GM12878 (cell line): ENCODE data around the gene LHX2. TPM values are rescaled to one million over a fixed set of nuclear protein-coding genes. Genes with fewer than 3 reads are reported as not detected.

Experiments
- ATAC-seq: fragments of 200-7000 bp; cut with Tn5 transposase; 3 replicates; pipeline ENCODE4 v1.9.1; 2020; ENCODE audit warnings: mild to moderate bottlenecking, moderate library complexity
- BruUV-seq: library from RNA; stranded (reverse); fragments of 400-500 nt; replicated peaks from 2 replicates; lab custom pipeline; 2021; lab: Mats Ljungman, UMichigan
- CTCF ChIA-PET: fragments of 300-600 bp; sonication (Branson Sonifier 250); formaldehyde crosslinking; extraction: SDS; loops from one replicate; lab custom pipeline; 2021; ENCODE audit warnings: inconsistent platforms; lab: Yijun Ruan, JAX
- POLR2A ChIA-PET: fragments of 350-600 bp; formaldehyde crosslinking; extraction: SDS; loops from one replicate; lab custom pipeline; 2021; ENCODE audit warnings: inconsistent platforms; lab: Charles Lee
- RAD21 ChIA-PET: fragments of 300-600 bp; sonication (Branson Sonifier 250); formaldehyde crosslinking; loops from one replicate; lab custom pipeline; 2023; ENCODE audit warnings: antibody characterized with exemption; ENCODE audit not compliant: unreplicated experiment; lab: Charles Lee
- SMC1A ChIA-PET: fragments of 300-600 bp; sonication (Branson Sonifier 250); formaldehyde crosslinking; loops from one replicate; lab custom pipeline; 2023; ENCODE audit not compliant: unreplicated experiment, uncharacterized antibody; lab: Charles Lee
- DNase-seq: peaks from one replicate; pipeline ENCODE4 v3.0.0-alpha.2; 2011; ENCODE audit warnings: low read depth, low spot score
- FAIRE-seq: peaks from 3 replicates; lab custom pipeline; 2011; peaks lifted over from hg19 to GRCh38; lab: Jason Lieb, UNC
- H2AFZ ChIP-seq: 2 replicates; pipeline ENCODE4 v1.6.0; 2011; ENCODE audit warnings: low read depth, low read length, control low read depth; ENCODE audit not compliant: control insufficient read depth
- H3K27ac ChIP-seq: 2 replicates; pipeline ENCODE4 v1.5.1; 2011; ENCODE audit warnings: control low read depth; ENCODE audit not compliant: control insufficient read depth, insufficient read depth
- H3K27me3 ChIP-seq, 2 experiments: replicated peaks in 1 of 2; 2 replicates each; pipeline versions ENCODE4 v1.6.0 to v1.6.1; 2011; ENCODE audit warnings: low read length in 1 of 2; ENCODE audit not compliant: control insufficient read depth in 2 of 2, insufficient read depth in 2 of 2
- H3K36me3 ChIP-seq, 2 experiments: 2 replicates each; pipeline ENCODE4 v1.5.1; 2011; ENCODE audit warnings: low read length in 1 of 2; ENCODE audit not compliant: control insufficient read depth in 2 of 2, insufficient read depth in 2 of 2
- H3K4me1 ChIP-seq: 2 replicates; pipeline ENCODE4 v1.6.1; 2011; ENCODE audit warnings: mild to moderate bottlenecking, low read length, moderate library complexity, mixed read lengths; ENCODE audit not compliant: control insufficient read depth, insufficient read depth
- H3K4me2 ChIP-seq: 2 replicates; pipeline ENCODE4 v1.6.0; 2011; ENCODE audit warnings: control low read depth; ENCODE audit not compliant: control insufficient read depth, insufficient read depth
- H3K4me3 ChIP-seq: fragments of 200-600 bp; sonication (generic); 2 replicates; pipeline ENCODE4 v1.5.1; 2016
- H3K79me2 ChIP-seq: 2 replicates; pipeline ENCODE4 v1.6.0; 2011; ENCODE audit warnings: low read length; ENCODE audit not compliant: control insufficient read depth, insufficient read depth
- H3K9ac ChIP-seq: 2 replicates; pipeline ENCODE4 v1.8.0; 2011; ENCODE audit warnings: low read length, control low read depth, mixed read lengths; ENCODE audit not compliant: control insufficient read depth, insufficient read depth
- H3K9me3 ChIP-seq: replicated peaks from 3 replicates; pipeline ENCODE4 v1.5.1; 2011; ENCODE audit warnings: mild to moderate bottlenecking, low read length; ENCODE audit not compliant: control insufficient read depth, insufficient read depth
- H4K20me1 ChIP-seq: 2 replicates; pipeline ENCODE4 v1.6.0; 2011; ENCODE audit not compliant: control insufficient read depth, insufficient read depth
- BHLHE40 ChIP-seq, 2 experiments: fragments of 450-650 bp in 1 of 2; IDR thresholded peaks; 2 replicates each; pipeline ENCODE4 v1.6.1; 2011 to 2017; ENCODE audit warnings: low read depth in 2 of 2, borderline replicate concordance in 1 of 2, improper control_type of control experiment in 1 of 2, low read length in 1 of 2, mild to moderate bottlenecking in 1 of 2
- DPF2 ChIP-seq: fragments of 450-650 bp; IDR thresholded peaks from 2 replicates; pipeline ENCODE4 v1.6.1; 2017; ENCODE audit warnings: mild to moderate bottlenecking
- IRF4 ChIP-seq: IDR thresholded peaks from 2 replicates; pipeline ENCODE4 v1.6.1; 2011; ENCODE audit warnings: low read depth, low read length
- JUNB ChIP-seq: IDR thresholded peaks from 2 replicates; pipeline ENCODE4 v1.6.1; 2016; ENCODE audit warnings: antibody characterized with exemption, mild to moderate bottlenecking
- MXI1 ChIP-seq: fragments of 150-350 bp; IDR thresholded peaks from 2 replicates; pipeline ENCODE4 v1.6.1; 2011; ENCODE audit warnings: low read depth, mild to moderate bottlenecking, inconsistent platforms, low read length, improper control_type of control experiment
- NRF1 ChIP-seq: conservative IDR thresholded peaks from 2 replicates; pipeline ENCODE4 v1.6.1; 2011; ENCODE audit warnings: mild to moderate bottlenecking, low read depth, low read length, improper control_type of control experiment
- POLR2AphosphoS2 ChIP-seq: IDR thresholded peaks from 2 replicates; pipeline ENCODE4 v1.6.1; 2011; ENCODE audit warnings: low read depth, mild to moderate bottlenecking, low read length, improper control_type of control experiment, moderate library complexity
- SRF ChIP-seq, 2 experiments: IDR thresholded peaks; 2 replicates each; pipeline ENCODE4 v1.6.1; 2011; ENCODE audit warnings: low read depth in 2 of 2, low read length in 2 of 2, mild to moderate bottlenecking in 1 of 2, moderate library complexity in 1 of 2
- TAF1 ChIP-seq: IDR thresholded peaks from 2 replicates; pipeline ENCODE4 v1.6.1; 2011; ENCODE audit warnings: mild to moderate bottlenecking, low read depth, low read length, borderline replicate concordance
- TCF12 ChIP-seq: IDR thresholded peaks from 2 replicates; pipeline ENCODE4 v1.6.1; 2011; ENCODE audit warnings: low read depth, mild to moderate bottlenecking, low read length
- TCF7 ChIP-seq: IDR thresholded peaks from 2 replicates; pipeline ENCODE4 v1.6.1; 2014; ENCODE audit warnings: antibody characterized with exemption, borderline replicate concordance
- ZNF207 ChIP-seq: fragments of 450-650 bp; IDR thresholded peaks from 2 replicates; pipeline ENCODE4 v1.6.1; 2014; ENCODE audit warnings: antibody characterized with exemption, mild to moderate bottlenecking, borderline replicate concordance
- ZNF384 ChIP-seq: IDR thresholded peaks from 2 replicates; pipeline ENCODE4 v1.6.1; 2012; ENCODE audit warnings: low read depth, mild to moderate bottlenecking, low read length, improper control_type of control experiment, borderline replicate concordance
- WGBS: methylation state at CpG from one replicate; pipeline ENCODE4 v1.1.6; 2016; ENCODE audit warnings: low lambda C conversion rate; ENCODE audit not compliant: insufficient replicate concordance, insufficient coverage; ENCODE audit errors: missing lambda C conversion rate; 5-methylcytosine and 5-hydroxymethylcytosine counted together
- in situ Hi-C: fragments of 300-500 bp; cut with MboI; formaldehyde crosslinking; loops from 9 replicates; pipeline ENCODE4 v1.14.3; 2018; ENCODE audit warnings: mixed read lengths
- intact Hi-C: fragments of 100-400 bp; cut with micrococcal nuclease; formaldehyde crosslinking; loops from one replicate; pipeline ENCODE4 v1.14.2; 2022; ENCODE audit not compliant: unreplicated experiment
- polyA plus RNA-seq, 11 experiments: library from polyadenylated mRNA; depleted of rRNA in 4 of 11; unstranded in 6 of 11; stranded (reverse) in 5 of 11; fragments of >200 nt; fragmentation: Nextera tagmentation in 4 of 11; fragmentation: Illumina TruSeq in 1 of 11; extraction: Ambion mirVana in 4 of 11; extraction: Trizol in 1 of 11; gene quantifications; 1 replicate in 1 of 11; 2 replicates in 10 of 11; pipeline versions ENCODE4 v1.2.1 to v1.2.3, GENCODE V29; 2011 to 2016; ENCODE audit warnings: inconsistent platforms in 2 of 11, missing spikeins in 2 of 11, low read depth in 1 of 11
- total RNA-seq, 4 experiments: library from RNA; depleted of rRNA in 3 of 4; stranded (reverse); fragments of >200 nt in 3 of 4; fragmentation: Illumina TruSeq in 1 of 4; extraction: Trizol in 1 of 4; gene quantifications; 2 replicates each; pipeline versions ENCODE4 v1.2.1 to v1.2.3, GENCODE V29; 2013 to 2021
- TF ChIP-seq, protein P1 (sequence below): IDR thresholded peaks from 2 replicates; pipeline ENCODE4 v1.6.1; 2012; ENCODE audit warnings: mild to moderate bottlenecking, low read depth, low read length
- TF ChIP-seq, protein P2 (sequence below): IDR thresholded peaks from 2 replicates; pipeline ENCODE4 v1.6.1; 2012; ENCODE audit warnings: low read depth, low read length, improper control_type of control experiment

Gene LHX2
- total and polyA plus RNA-seq, 10 of the 15 experiments (the other 5 are each of a cell fraction or from before 2014, with no cell fraction given): 0.82 to 69.8 (median 5.3) TPM

GRCh38 chr9:124030969-124031451 lies 19.4 kb downstream of the LHX2 start (continued):
- TF ChIP-seq IRF4 (peak; percentile 19; the same call in 1 of the 2 replicates), DPF2 (peak; percentile 72; the same call in 1 of the 2 replicates), BHLHE40 (IDR thresholded peaks at IDR 0.05; ENCODE audit: borderline replicate concordance in 1 of 2, low read depth in 2 of 2, low read length in 1 of 2) (peak in 1 of 2 experiments; percentile 31; a peak in 1 of 4 replicates), TAF1 (no peak), TCF12 (0 out of 2 replicates have a peak, but pooled peaks have one; percentile 30), MXI1 (no peak)
- TF ChIP-seq, protein P1, sequence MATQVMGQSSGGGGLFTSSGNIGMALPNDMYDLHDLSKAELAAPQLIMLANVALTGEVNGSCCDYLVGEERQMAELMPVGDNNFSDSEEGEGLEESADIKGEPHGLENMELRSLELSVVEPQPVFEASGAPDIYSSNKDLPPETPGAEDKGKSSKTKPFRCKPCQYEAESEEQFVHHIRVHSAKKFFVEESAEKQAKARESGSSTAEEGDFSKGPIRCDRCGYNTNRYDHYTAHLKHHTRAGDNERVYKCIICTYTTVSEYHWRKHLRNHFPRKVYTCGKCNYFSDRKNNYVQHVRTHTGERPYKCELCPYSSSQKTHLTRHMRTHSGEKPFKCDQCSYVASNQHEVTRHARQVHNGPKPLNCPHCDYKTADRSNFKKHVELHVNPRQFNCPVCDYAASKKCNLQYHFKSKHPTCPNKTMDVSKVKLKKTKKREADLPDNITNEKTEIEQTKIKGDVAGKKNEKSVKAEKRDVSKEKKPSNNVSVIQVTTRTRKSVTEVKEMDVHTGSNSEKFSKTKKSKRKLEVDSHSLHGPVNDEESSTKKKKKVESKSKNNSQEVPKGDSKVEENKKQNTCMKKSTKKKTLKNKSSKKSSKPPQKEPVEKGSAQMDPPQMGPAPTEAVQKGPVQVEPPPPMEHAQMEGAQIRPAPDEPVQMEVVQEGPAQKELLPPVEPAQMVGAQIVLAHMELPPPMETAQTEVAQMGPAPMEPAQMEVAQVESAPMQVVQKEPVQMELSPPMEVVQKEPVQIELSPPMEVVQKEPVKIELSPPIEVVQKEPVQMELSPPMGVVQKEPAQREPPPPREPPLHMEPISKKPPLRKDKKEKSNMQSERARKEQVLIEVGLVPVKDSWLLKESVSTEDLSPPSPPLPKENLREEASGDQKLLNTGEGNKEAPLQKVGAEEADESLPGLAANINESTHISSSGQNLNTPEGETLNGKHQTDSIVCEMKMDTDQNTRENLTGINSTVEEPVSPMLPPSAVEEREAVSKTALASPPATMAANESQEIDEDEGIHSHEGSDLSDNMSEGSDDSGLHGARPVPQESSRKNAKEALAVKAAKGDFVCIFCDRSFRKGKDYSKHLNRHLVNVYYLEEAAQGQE: no peak

DNA sequence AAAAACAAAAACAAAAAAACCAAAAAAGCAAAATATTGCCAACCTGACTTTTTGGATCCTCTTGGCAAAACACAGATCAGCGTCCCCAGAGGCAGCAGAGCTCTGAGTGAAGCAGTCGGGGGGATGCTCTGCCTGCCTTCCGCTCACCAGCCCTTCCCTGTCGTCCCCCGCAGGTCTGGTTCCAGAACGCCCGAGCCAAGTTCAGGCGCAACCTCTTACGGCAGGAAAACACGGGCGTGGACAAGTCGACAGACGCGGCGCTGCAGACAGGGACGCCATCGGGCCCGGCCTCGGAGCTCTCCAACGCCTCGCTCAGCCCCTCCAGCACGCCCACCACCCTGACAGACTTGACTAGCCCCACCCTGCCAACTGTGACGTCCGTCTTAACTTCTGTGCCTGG lies 20.7 kb downstream of the LHX2 start:
- Histone ChIP-seq H3K27me3 (peaks cover 0 to 4% of the 10 kb centered on the region in 2 experiments; a peak in 3 of 4 replicates), H2AFZ (no peak overlapping the region), H3K4me2 (no peak overlapping the region), H3K36me3 (peaks cover 0 to 2% of the 10 kb centered on the region in 2 experiments; a peak in 1 of 4 replicates), H3K4me3 (no peak overlapping the region), H3K4me1 (peaks cover 4% of the 10 kb centered on the region; the same call in 1 of the 2 replicates), H4K20me1 (no peaks in the 10 kb centered on the region), H3K27ac (no peak overlapping the region), H3K79me2 (no peaks in the 10 kb centered on the region), H3K9ac (no peak overlapping the region), H3K9me3 (no peaks in the 10 kb centered on the region)
- DNase-seq: no peak
- RAD21 ChIA-PET: interaction anchor here (1.8 kb wide), 1 partner anchor 8 kb away, joined by 5 read pairs; no protein-coding TSS in a partner anchor
- POLR2A ChIA-PET: interaction anchor here (0.6 kb wide), 1 partner anchor 10 kb away, joined by 3 read pairs; no protein-coding TSS in a partner anchor
- 17% methylated on average over 24 of the region's 24 CpGs for WGBS
- no TSS peak for BruUV-seq
- SMC1A ChIA-PET: no interaction called here
- no peak for ATAC-seq
- in situ Hi-C loops (loop anchor here (5.0 kb wide), 1 partner anchor 485 kb away; no protein-coding TSS in a partner anchor), intact Hi-C loops (no loop called here)
- CTCF ChIA-PET: no interaction called here
- FAIRE-seq: no peak
- TF ChIP-seq JUNB: no peak
- TF ChIP-seq POLR2AphosphoS2: no peak
- no peak for TF ChIP-seq NRF1
- TF ChIP-seq SRF (IDR thresholded peaks at IDR 0.05; ENCODE audit: low read depth in 2 of 2, low read length in 2 of 2): no peak
- no peak for TF ChIP-seq ZNF207
- TF ChIP-seq TCF7: no peak
- no peak for TF ChIP-seq ZNF384
- TF ChIP-seq, protein P2, sequence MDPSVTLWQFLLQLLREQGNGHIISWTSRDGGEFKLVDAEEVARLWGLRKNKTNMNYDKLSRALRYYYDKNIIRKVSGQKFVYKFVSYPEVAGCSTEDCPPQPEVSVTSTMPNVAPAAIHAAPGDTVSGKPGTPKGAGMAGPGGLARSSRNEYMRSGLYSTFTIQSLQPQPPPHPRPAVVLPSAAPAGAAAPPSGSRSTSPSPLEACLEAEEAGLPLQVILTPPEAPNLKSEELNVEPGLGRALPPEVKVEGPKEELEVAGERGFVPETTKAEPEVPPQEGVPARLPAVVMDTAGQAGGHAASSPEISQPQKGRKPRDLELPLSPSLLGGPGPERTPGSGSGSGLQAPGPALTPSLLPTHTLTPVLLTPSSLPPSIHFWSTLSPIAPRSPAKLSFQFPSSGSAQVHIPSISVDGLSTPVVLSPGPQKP: no peak
